ENCODE measurements around the gene AGBL3. TPM values are rescaled to one million over a fixed set of nuclear protein-coding genes. Genes with fewer than 3 reads are reported as not detected.

AGBL3 gene
- total and polyA plus RNA-seq, 2 of the 8 experiments (the other 6 are each of a cell fraction or from before 2014, with no cell fraction given) = 1.1 to 1.9 TPM

DNA sequence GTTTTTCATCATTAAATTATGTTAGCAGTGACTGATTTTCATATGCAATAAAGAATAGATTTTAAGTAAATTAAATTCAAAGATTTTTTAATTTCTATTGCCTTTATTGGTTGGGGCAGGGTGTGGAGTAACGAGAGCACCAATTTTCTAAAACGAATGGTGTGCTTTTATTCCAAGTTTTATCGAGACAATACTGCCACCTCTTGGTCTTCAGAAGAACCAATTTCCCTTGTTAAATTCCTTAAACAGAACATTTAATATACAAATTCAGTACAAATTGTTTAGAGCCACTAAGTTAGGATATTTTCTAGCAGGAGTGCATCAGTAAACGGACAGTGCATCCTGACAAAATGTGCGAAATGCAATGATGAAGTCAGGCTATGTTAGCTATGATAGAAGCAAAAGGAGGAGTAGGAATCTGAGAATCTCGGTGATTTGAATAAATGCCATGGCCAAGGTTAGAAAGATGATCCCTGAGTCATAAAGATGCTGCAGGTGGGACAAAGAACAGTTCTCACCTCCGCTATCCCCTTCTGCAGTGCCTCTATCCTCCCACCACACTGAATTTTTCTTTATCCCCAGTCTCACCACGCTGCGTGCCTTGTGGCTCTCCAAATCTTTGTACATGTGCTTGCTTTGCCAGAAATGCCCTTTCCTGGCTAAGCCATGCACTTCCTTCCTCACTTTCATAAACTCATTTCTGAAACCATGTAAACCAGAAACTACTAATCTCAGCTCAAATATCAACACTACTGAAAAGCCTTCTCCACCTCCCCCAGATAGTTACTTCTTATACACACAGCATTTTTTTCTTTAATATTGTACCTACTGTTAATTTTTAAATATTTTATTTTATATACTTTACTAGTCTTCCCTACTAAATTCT is 31.9 kb upstream of the AGBL3 start:
- Histone ChIP-seq H4K91ac (replicated peaks; ENCODE audit: insufficient read length, low read length) (no peak overlapping the region), H3K56ac (replicated peaks; ENCODE audit: insufficient read length, low read depth, low read length) (no peak overlapping the region), H2BK5ac (ENCODE audit: low read depth, low read length) (no peak overlapping the region), H2AFZ (ENCODE audit: low read length) (no peak overlapping the region), H3K23me2 (ENCODE audit: low read depth, low read length) (peaks cover 1% of the 10 kb centered on the region; the same call in 1 of the 2 replicates), H3K79me1 (ENCODE audit: low read depth, low read length) (no peaks in the 10 kb centered on the region), H2BK20ac (ENCODE audit: low read length) (no peak overlapping the region), H3K79me2 (ENCODE audit: control insufficient read depth in 1 of 2, insufficient read depth in 2 of 2, low read length in 2 of 2) (no peaks in the 10 kb centered on the region), H3K27ac (ENCODE audit: low read depth, low read length) (no peak overlapping the region), H4K20me1 (replicated peaks in 1 of 2; ENCODE audit: control insufficient read depth in 1 of 2, insufficient read depth in 2 of 2, low read length in 2 of 2) (peaks cover 0 to 1% of the 10 kb centered on the region in 2 experiments), H4K5ac (ENCODE audit: insufficient read length, low read depth, low read length) (no peak overlapping the region), H3K23ac (ENCODE audit: insufficient read length) (no peak overlapping the region), H2BK120ac (replicated peaks; ENCODE audit: low read depth, low read length) (no peak overlapping the region), H2AK5ac (ENCODE audit: low read depth, low read length) (no peak overlapping the region), H4K8ac (ENCODE audit: extremely low read depth, insufficient read depth, low read length) (no peak overlapping the region), H3K9me3 (ENCODE audit: insufficient read depth in 2 of 2, low read depth in 1 of 2, low read length in 1 of 2) (no peaks in the 10 kb centered on the region), H2BK12ac (ENCODE audit: low read depth, low read length) (no peak overlapping the region), H3K4ac (replicated peaks; ENCODE audit: insufficient read length, low read depth, low read length) (no peak overlapping the region), H3K36me3 (ENCODE audit: control insufficient read depth in 2 of 4, insufficient read depth in 4 of 4, low read length in 3 of 4) (peaks cover 5 to 31% (median 23%) of the 10 kb centered on the region in 4 experiments; a peak in 7 of 8 replicates), H3K4me1 (replicated peaks in 1 of 4; ENCODE audit: control insufficient read depth in 3 of 4, insufficient read depth in 4 of 4, low read length in 3 of 4) (no peaks in the 10 kb centered on the region), H3K4me2 (ENCODE audit: insufficient read depth in 1 of 2, low read depth in 2 of 2, low read length in 2 of 2) (no peak overlapping the region), H3K27me3 (replicated peaks in 1 of 4; ENCODE audit: control insufficient read depth in 3 of 4, extremely low read depth in 1 of 4, insufficient read depth in 3 of 4, low read length in 3 of 4) (peaks cover 0 to 1% (median 0%) of the 10 kb centered on the region in 4 experiments; a peak in 1 of 7 replicates), H3K4me3 (ENCODE audit: extremely low read depth in 1 of 4, insufficient read depth in 2 of 4, low read depth in 3 of 4, low read length in 4 of 4) (no peak overlapping the region), H3K18ac (ENCODE audit: extremely low read depth, low read length) (no peak overlapping the region), H2BK15ac (ENCODE audit: low read length) (no peak overlapping the region), H3K14ac (ENCODE audit: insufficient read length) (no peak overlapping the region), H3K9ac (replicated peaks in 1 of 4; ENCODE audit: extremely low read depth in 1 of 4, low read depth in 3 of 4, low read length in 3 of 4) (no peak overlapping the region)
- POLR2A ChIA-PET (ENCODE audit: partially characterized antibody) = no interaction called here
- CTCF ChIA-PET (ENCODE audit: partially characterized antibody) = interaction anchor here (0.7 to 5.3 kb wide), 17 partner anchors 8 to 321 kb away, joined by 3 to 22 read pairs (median 4); no protein-coding TSS in a partner anchor
- DNase-seq (ENCODE audit: low read depth in 1 of 2, low spot score in 2 of 2) (no peak), FAIRE-seq (no peak)
- WGBS, 2 experiments (ENCODE audit: extremely low coverage in 1 of 2, insufficient coverage in 1 of 2, insufficient read length in 1 of 2, insufficient replicate concordance in 2 of 2, low coverage in 1 of 2, low lambda C conversion rate in 2 of 2, missing lambda C conversion rate in 1 of 2) = 82% methylated on average over 9 of the region's 9 CpGs; no CpG with 5 or more reads in 1 of the 2 experiments

All from H1 (cell line).